G401 (cell line): ENCODE data around the gene MRPL53. TPM values are rescaled to one million over a fixed set of nuclear protein-coding genes. Genes with fewer than 3 reads are reported as not detected.

Source experiments
- total RNA-seq: library from RNA; depleted of rRNA; stranded (reverse); fragments of >200 nt; shearing (Covaris generic); gene quantifications from 2 replicates; pipeline ENCODE4 v1.2.3, GENCODE V29; 2014; rRNA removed

Gene MRPL53
- total RNA-seq, 1 experiment from 2014 or later: 33.2 TPM

Other genes starting within 250 kb of the MRPL53 start
- gene SLC4A5, start 129.3 kb downstream of the MRPL53 start, total RNA-seq: not detected in 2 replicates
- 124 and 145 TPM in 2 replicates for gene DCTN1, start 92.4 kb downstream of the MRPL53 start, total RNA-seq
- gene C2orf81, start 51.1 kb downstream of the MRPL53 start, total RNA-seq: 0.95 and 2.8 TPM in 2 replicates
- gene WDR54, start 51.0 kb downstream of the MRPL53 start, total RNA-seq: 88.5 and 104 TPM in 2 replicates
- 46.5 and 56.2 TPM in 2 replicates for gene RTKN, start 30.7 kb downstream of the MRPL53 start, total RNA-seq
- 7.8 and 15.7 TPM in 2 replicates for gene INO80B, start 17.6 kb downstream of the MRPL53 start, total RNA-seq
- gene WBP1, start 14.2 kb downstream of the MRPL53 start, total RNA-seq: 59.6 and 72.2 TPM in 2 replicates
- 77.5 and 88.6 TPM in 2 replicates for gene MOGS, start 7.3 kb downstream of the MRPL53 start, total RNA-seq
- 15.7 and 19.0 TPM in 2 replicates for gene CCDC142, start 10.3 kb upstream of the MRPL53 start, total RNA-seq
- gene TTC31, start 10.4 kb upstream of the MRPL53 start, total RNA-seq: 21.7 and 34.6 TPM in 2 replicates
- gene LBX2, start 26.9 kb upstream of the MRPL53 start, total RNA-seq: not detected in 2 replicates
- gene PCGF1, start 35.0 kb upstream of the MRPL53 start, total RNA-seq: 38.2 and 39.9 TPM in 2 replicates
- gene TLX2, start 41.8 kb upstream of the MRPL53 start, total RNA-seq: not detected in 2 replicates
- gene DQX1, start 53.6 kb upstream of the MRPL53 start, total RNA-seq: 0.81 TPM in 1 of 2 replicates, not detected in the other
- 120 and 137 TPM in 2 replicates for gene AUP1, start 57.0 kb upstream of the MRPL53 start, total RNA-seq
- gene HTRA2, start 57.3 kb upstream of the MRPL53 start, total RNA-seq: 62.1 and 62.8 TPM in 2 replicates
- 11.4 and 14.4 TPM in 2 replicates for gene LOXL3, start 81.3 kb upstream of the MRPL53 start, total RNA-seq
- 28.7 and 41.5 TPM in 2 replicates for gene DOK1, start 82.0 kb upstream of the MRPL53 start, total RNA-seq
- 0.12 TPM in 1 of 2 replicates, not detected in the other for gene M1AP, start 175.7 kb upstream of the MRPL53 start, total RNA-seq
- 8.9 and 13.9 TPM in 2 replicates for gene SEMA4F, start 181.6 kb upstream of the MRPL53 start, total RNA-seq